HG03558 (cell line): Measurements from ENCODE around the gene TJP2.
"Not testable (repeated sequence)": the region's sequence is repeated elsewhere in the genome, so short reads cannot be mapped to it uniquely, and the experiment has no call there.

Source experiments
- ATAC-seq: cut with Tn5 transposase; IDR thresholded peaks from one replicate; pipeline ENCODE4 v1.9.1; 2021; ENCODE audit warnings: moderate number of reproducible peaks; ENCODE audit not compliant: unreplicated experiment; ENCODE audit errors: extremely low read depth

Gene TJP2

DNA sequence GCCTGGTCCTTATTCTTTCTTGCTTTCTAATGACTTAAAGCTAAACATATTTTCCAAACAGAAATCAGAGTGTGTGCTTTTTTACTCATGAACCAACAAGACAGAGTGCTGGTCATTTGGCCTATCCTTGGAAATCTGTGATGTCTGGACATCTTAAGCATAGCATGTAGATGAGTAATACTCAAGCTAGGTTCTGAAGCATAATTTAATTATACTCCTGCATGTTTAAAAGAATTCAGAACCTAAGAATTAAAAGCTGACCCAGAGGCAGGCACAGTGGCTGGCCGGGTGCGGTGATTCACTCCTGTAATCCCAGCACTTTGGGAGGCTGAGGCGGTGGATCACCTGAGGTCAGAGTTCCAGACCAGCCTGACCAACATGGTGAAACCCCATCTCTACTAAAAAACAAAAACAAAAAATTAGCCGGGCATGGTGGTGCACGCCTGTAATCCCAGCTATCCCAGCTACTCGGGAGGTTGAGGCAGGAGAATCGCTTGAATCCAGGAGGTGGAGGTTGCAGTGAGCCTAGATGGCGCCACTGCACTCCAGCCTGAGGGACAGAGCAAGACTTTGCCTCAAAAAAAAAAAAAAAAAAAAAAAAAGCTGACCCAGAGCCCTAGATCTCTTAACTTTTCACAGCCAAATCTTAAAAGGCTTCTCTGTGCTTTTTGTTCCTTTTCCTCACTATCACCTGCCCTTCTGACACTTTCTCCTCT lies 16.2 kb upstream of the TJP2 start:
- ATAC-seq, result no peak

DNA sequence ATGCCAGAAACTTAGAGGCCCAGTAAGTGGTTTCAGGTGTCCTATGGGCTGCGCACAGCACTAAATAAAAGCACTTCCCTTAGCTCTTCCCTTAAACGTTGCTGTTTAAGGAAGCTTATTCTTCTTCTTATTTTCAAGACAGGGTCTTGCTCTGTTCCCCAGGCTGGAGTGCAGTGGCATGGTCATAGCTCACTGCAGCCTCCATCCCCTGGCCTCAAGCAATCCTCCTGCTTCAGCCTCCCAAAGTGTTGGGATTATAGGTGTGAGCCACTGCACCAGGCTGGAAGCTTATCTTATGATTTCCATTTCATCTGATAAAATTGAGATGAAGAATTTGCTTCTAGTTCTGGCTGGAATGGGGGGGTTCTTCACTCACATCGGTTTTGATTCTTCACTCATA lies 15.6 kb upstream of the TJP2 start:
- ATAC-seq, result no peak

DNA sequence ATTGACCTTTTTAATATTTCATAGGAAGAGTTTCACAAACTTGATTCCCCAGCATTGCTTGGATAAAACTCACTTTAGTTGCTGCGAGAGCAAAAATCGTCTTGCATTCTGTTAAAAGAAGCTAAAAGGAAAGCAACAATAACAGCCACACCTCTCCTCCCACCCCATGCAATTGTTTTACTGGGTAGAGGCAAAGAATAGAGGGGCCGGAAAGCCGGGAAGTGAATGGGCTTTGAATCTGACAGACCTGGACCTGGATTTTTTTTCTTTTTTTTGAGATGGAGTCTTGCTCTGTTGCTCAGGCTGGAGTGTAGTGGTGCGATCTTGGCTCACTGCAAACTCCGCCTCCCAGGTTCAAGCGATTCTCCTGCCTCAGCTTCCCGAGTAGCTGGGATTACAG lies 9.5 kb upstream of the TJP2 start:
- not testable (repeated sequence) for ATAC-seq

DNA sequence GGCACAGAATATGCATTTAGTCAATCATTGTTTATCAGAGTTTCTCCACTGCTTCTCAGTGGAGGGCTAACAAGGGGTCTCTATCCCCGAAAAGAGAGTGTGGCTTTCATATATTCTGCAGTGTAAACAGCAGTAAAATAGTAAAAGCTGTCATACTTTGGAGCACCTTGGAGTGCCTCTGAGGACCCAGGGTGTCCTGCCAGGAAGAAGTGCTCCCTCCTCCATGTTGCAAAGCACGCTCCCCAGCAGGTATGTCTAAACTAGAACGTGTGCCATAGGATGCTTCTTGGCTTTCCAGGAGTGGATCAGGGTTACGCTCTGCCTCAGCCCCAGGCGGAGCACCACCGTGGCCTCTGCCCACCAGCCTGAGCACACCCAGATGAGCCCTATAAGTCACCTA lies 8.5 kb upstream of the TJP2 start:
- ATAC-seq, result no peak

DNA sequence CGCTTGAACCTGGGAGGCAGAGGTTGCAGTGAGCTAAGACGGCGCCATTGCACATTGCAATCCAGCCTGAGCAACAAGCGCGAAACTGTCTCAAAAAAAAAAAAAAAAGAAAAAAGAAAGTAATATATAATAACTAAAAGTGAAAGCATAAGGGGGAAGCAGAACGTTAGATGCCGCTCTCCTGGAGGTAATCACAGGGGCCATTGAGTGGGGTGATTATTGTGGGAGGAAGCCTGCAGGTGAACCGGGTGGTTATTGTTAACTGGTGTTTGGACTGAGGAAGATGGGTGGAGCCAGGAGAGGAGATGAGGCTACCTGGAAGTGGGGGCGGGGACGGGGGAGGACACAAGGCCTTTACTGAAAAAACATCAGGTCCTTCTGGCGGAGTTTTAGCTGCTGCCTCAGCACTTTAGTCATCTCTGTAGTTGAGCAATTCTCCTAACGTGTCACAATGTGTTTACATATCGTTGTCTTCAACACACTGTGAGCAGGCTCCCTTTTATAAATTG lies 5.3 kb upstream of the TJP2 start:
- ATAC-seq, result no peak

DNA sequence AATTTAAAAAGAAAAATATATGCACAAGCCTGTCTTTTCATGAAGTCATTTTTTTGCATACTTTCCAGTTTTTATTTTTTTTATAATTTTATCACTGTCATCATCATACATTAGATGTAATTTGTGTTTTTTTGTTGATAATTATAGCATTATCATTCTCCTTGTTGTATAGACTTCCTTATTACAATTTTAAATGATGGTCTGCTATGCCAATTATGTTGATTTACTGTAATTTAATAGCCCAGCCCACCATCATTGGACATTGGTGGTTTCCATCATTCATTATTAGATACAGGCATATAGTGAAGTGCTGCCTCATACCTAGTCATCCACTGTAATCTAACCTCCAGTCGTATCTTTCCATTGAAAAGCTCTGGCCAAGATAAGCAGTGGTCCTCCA lies 3.8 kb upstream of the TJP2 start:
- ATAC-seq, result no peak

DNA sequence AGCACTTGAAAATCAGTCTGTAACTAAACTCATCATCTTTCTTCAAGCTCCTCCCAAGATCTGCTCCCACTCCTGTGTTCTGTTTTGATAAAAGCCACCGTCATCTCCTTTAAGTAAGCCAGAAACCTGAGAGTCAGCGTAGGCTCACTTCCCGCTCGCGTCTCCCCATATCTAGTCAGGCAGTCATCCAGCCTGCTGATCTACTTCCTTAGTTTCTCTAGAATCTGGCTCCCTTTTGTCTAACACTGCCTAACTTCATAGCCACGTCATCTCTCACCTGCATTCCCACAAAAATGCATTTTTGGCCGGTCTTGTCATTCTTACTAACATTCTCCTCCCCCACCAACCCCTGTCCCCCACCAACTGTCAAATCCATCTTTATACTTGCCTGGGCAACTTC lies 3.0 kb upstream of the TJP2 start:
- ATAC-seq, result no peak

DNA sequence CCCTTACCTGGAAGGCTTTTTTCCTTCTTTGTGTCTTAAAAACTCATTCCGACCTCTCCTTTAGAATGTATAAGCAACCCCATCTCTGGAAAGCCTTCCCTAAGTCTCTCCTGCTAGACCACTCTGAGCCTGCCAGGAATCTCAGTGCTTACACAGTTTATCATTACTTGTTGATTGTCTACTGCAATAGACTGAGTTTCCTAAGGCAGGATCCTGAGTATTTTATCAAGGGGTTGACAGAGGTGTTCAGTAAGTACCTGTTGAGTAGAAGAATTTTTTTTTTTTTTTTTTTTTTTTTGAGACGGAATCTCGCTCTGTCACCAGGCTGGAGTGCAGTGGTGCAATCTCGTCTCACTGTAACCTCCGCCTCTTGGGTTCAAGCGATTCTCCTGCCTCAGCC lies 2.6 kb upstream of the TJP2 start:
- no peak for ATAC-seq

DNA sequence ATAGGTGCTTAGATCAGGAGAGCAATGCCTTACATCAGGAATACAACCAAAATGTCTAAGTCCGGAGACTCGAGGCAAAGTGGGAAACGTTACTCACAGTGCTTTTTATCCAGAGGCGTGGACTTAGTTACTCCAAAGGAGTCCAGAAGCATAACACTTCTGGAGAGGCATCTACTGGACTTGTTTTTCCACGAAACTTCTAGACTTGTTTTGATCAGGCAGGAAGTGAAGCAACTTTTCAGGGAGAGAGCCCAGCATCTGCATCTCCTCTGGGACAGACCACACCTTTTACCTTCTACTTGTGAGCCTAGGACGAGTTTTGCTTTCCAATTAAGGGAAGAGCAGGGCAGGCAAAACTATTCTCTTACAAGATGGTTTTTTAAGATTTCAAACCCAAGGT lies 1.2 kb upstream of the TJP2 start:
- ATAC-seq, result no peak

DNA sequence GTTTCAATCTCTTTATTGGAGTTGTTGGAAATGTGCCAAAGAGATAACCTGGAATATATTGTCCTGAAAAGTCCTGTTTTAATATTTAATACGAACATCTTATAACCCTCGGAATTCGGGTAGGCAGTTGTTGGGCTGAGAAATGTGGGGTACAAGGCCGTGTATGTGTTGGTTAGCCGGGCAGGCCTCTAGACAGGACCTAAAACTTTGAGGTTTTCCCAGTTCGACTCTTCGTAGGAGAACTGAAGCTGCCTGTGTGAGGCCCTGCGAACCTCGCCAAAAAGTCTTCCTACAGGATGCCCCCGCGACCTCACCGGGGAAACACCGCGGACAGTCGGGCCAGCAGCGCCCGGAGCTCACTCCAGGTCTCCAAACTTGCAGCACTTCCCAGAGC lies 583 bp upstream of the TJP2 start:
- no peak for ATAC-seq

DNA sequence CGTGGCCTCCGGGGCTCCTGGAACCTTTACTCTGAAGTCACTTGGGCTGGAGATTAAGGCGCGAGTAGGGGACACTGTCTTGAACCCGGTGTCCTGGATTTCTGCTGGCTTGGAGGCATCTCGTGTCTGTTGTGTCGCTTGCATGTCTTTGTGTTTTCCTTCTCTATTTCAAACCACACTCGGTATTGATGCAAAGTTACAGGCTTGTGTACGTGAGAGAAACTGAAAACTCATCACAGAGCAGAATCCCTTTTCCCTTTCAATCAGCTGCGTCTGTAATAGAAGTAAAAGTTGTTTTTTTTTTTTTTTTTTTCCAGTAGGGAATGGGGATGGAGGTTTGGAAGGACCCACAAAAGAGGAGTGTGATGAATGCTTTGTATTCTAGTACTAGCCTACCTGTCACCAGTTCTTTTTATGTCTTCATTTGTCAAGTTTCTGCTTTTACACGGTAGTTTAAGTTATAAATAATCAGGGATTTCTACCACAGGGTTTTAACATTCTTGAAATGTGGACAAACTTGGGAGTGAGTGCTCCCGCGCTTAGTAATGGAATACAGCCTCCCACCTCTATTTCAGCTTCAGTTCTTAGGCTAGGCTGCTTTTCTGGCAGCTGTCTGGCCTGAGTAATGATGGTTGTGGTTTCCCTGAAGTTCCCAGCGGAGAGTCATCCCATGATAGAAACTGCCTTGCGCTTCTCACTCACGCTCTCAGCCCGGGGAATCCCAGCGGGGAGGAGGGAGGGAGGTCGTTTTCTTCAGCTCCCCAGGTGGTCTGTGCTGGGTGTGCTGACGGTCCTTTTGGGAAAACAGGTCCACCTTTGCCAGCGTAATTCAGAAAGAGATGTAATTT lies 763 bp downstream of the TJP2 start:
- peak; percentile 48 for ATAC-seq

DNA sequence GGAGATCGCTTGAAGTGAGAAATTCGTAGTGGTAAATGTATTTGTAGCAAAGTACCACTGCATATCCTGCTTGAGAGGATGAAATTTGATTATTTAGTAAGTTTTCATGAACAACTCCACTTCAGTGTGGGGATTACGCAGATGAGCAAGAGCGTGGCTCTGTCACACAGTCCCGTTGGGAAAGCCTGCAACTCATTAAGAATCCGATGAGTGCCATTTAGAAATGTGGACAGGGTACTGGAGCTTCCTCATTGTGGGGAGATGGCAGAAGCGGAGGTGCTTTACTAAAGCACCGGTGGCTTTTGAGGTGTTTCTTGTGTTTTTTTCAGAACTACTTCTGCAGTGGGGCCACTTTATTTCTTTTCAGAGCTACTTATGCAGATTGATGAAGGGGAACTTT lies 1.4 kb downstream of the TJP2 start:
- ATAC-seq, result peak; percentile 6

DNA sequence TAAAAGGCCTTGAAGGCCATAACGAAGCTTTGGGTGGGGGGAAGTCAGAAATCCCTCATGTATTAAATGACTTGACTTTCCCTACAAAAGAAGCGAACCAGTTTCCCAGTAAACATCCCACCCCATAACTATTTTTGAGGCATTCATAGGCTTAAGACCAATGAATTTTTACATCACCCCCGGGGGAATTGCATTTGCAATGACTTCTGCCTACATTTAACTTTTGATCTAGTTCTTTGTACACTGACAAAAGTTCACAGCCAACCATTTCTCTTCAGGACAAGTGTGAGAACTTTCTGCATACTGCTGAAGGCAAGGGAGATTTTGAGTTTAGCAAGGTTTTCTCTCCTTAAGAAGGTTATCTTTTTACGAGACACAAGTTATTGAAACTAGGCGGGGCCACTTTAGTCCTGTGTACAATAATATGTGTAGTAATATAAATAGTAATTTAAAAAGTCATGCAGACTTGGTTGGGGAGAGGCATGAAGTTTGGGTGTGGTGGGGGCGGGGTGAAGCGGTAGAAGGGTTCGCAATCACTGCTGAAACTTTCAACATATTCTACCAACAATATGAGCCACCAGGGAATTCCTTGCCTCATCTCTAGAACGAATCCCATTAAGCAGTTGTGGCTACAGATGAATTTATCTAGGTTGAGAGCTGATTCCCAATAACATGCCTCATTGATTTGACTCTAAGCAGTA lies 2.5 kb downstream of the TJP2 start:
- ATAC-seq, result no peak

DNA sequence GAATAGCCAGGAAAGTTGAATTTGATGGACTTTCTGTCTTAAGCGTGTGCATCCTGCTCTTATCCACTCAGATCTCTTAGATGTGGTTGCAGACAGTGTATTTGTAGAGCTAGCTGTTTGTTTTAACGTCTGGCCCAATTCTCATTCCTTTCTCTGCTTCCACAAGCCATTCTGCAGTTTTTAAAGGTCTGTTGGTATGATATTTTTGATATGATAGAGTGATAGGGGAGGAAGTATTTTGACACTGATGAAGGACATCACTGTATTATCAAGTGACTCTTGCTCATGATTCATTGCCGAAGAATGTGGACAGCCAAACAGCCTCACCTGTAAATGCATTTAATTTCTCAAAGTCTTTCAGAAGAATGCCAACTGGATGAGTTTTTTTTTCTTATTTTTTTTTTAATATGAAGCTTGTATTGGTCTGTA lies 4.5 kb downstream of the TJP2 start:
- ATAC-seq, result no peak

DNA sequence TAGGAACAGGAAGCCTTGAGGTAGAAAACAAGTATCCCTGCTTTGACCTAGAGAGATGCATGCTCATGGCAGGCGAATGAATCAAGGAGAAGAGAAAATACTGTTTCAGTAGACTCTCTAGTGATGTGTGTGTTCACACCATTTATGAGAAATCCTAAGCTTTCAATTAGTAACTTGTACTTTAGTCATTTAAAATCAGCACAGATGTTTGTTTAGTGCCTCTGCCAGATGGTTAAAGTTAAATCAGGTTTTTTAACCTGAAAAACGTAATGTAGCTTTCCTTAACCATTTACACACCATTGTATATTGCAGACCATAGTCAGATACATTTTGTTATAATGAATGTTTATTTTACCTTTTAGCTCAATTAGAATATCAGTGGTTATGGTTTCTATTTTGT lies 5.0 kb downstream of the TJP2 start:
- ATAC-seq, result no peak

DNA sequence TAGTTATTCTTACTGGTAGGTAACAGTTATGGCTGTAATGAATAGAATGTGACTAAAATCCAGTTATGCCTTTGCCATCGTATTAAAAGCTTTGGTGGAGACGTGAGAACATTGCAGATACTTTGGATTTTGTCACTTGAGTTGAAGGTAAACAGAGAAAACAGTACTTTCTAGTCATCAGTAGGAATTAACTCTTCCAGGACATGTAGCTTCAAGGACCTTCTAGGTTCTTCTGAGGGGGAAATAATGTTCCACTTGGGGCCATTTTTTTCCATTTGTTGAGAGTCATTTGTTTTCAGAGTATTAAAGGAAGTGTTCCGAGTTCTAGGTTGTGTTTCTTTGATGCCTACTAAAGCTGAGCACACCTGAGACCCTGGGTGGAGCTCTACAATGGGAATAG lies 6.1 kb downstream of the TJP2 start:
- no peak for ATAC-seq

DNA sequence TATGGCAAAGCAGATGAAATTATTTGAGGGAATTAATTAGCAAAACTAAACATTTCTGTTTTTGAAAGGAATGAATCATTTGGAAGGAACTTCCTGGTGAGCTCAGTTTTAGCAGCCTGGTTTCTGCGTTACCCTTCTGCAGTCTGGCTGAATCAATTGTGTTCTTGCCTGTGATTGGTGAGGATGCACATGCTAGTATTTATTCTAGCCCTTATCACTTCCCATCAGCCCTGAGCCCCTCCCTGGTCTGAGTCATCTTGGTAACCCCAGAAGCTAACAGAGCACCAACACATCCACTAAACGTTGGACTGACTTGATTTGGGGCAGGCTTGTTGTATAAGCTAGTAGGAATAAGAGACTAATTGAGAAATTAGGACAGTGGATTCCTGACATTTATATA lies 6.6 kb downstream of the TJP2 start:
- no peak for ATAC-seq

DNA sequence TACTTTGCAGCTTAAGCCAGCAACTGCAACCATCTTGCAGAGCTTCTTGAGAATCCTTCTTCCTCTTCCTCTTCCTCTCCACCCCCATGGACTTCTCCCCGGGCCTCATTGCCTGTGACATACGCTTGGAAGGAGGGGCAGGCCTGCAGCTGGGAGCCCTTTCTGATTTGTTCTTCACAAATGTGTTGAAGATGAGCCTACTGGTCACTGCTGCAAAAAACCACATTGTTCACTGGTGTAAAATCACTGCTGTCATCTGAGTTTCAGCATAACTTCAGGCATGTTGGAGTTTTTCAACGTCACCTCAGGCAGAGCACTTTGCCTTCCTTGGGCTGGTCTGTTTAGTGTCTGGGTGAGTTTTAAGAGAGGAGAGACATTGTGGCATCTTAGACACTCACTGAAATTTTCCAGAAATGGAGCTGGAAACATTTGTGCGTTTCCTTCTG lies 7.9 kb downstream of the TJP2 start:
- ATAC-seq, result no peak

DNA sequence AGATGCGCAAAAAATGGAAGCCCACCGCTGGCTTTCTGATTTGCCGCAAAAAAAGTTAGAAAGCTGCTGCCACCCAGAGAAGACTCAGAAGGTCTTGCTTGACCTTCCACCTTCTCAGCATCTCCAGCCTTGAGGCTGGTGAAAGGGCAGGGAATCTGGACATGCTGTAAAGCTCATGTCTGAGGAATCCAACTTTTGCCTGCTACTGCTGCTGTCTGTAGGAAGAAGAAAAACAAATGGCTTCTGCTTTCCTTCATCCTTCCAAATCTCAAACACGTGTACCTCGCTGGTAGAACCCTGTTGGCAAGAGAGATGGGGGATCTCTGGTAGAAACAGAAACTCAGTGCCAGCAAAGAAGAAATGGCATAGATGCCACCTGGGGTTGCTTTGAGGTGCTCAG lies 10.2 kb downstream of the TJP2 start:
- no peak for ATAC-seq

DNA sequence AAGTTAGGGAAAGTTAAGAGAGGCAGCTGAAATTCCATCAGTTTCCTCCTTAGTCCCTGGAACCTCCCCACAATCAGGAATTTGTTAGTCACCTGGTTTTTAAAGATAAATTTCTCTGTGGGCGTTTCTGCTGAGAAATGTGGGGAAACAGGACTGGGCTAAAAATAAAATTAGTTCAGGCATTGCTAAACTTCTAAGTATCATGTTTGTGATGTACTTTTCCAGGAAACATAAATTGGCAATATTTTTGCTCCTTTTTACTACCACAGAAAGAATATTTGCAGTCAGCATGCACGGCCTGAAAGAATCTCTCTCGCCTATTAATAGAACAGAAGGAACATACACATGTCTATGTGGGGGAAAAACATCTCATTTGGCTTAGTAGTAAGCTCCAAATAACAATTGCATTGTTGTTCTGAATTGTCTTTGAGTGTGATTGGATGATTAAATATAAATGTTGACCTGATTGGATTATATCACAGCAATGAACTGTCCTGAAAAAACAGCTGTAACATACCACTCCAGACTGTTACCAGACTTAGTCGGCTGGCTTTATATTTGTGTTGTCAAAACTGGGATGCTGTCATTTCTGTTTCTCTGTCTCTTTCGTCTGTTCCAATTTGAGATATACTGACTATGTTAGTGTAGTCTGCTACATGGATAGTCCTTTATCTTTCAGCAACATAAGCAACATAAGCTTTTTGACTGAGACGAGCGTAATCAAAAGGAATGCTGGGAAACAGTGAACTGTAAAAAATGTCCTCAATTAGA lies 12.9 kb downstream of the TJP2 start:
- no peak for ATAC-seq
